GM12892 (cell line): ENCODE measurements around the gene UBE2K.

Source experiments
- POLR2A ChIP-seq: IDR thresholded peaks from 2 replicates; pipeline ENCODE4 v1.6.1; 2011; ENCODE audit warnings: low read depth, low read length, control low read depth
- POLR2AphosphoS5 ChIP-seq: IDR thresholded peaks from 2 replicates; pipeline ENCODE4 v1.6.1; 2011; ENCODE audit warnings: low read depth, low read length, control low read depth

- TF ChIP-seq POLR2AphosphoS5 = no peak
- TF ChIP-seq POLR2A = no peak
Measured at GRCh38 chr4:39763714-39764572, 66.0 kb downstream of the UBE2K start.
